ENCODE data around the gene RANBP10. TPM values are rescaled to one million over a fixed set of nuclear protein-coding genes. Genes with fewer than 3 reads are reported as not detected.
"Not testable (repeated sequence)": the region's sequence is repeated elsewhere in the genome, so short reads cannot be mapped to it uniquely, and the experiment has no call there.

The RANBP10 gene
- total RNA-seq, 2 experiments from 2014 or later: 23.2 to 24.3 TPM

- Mint-ChIP-seq H3K9me3 (peaks cover 2% of the 10 kb centered on the region), H3K4me3 (no peak overlapping the region), H3K4me1 (peaks cover 5% of the 10 kb centered on the region), H3K27ac (no peak overlapping the region), H3K27me3 (no peaks in the 10 kb centered on the region), H3K36me3 (ENCODE audit: low read depth) (peaks cover 14% of the 10 kb centered on the region)
- ChIA-PET CTCF (interaction anchor here (1.0 to 1.2 kb wide), 2 partner anchors 22 to 27 kb away, joined by 3 to 5 read pairs; no protein-coding TSS in a partner anchor), POLR2A (no interaction called here)
- no peak for DNase-seq
These were observed 111.7 kb downstream of the RANBP10 start for GRCh38 chr16:67694611-67695010.

- peaks cover 11% of the 10 kb centered on the region for H3K36me3 Mint-ChIP-seq (ENCODE audit: low read depth)
- H3K9me3 Mint-ChIP-seq, DNase-seq, H3K27me3 Mint-ChIP-seq, H3K4me3 Mint-ChIP-seq, H3K27ac Mint-ChIP-seq, H3K4me1 Mint-ChIP-seq: not testable (repeated sequence)
- POLR2A ChIA-PET: interaction anchor here (0.7 kb wide), 1 partner anchor 679 kb away, joined by 3 read pairs; no protein-coding TSS in a partner anchor
- CTCF ChIA-PET: interaction anchor here (1.5 kb wide), 1 partner anchor 123 kb away, joined by 4 read pairs; no protein-coding TSS in a partner anchor
These were observed 112.7 kb downstream of the RANBP10 start for GRCh38 chr16:67693517-67694285.

- H3K4me1 Mint-ChIP-seq: peaks cover 26% of the 10 kb centered on the region
- no peaks in the 10 kb centered on the region for H3K27me3 Mint-ChIP-seq
- DNase-seq: no peak
- H3K4me3 Mint-ChIP-seq: no peak overlapping the region
- ChIA-PET POLR2A (interaction anchor here (1.0 to 1.8 kb wide), 2 partner anchors 13 to 116 kb away, joined by 3 to 4 read pairs; no protein-coding TSS in a partner anchor), CTCF (interaction anchor here (0.7 to 0.8 kb wide), 3 partner anchors 15 to 165 kb away, joined by 3 to 4 read pairs (median 3); no protein-coding TSS in a partner anchor)
- no peaks in the 10 kb centered on the region for H3K9me3 Mint-ChIP-seq
- H3K36me3 Mint-ChIP-seq (ENCODE audit: low read depth): peaks cover 22% of the 10 kb centered on the region
- peak overlapping the region; percentile 85 for H3K27ac Mint-ChIP-seq
These were observed 120.8 kb downstream of the RANBP10 start for GRCh38 chr16:67685388-67686112.

GRCh38 chr16:67683767-67684166, 122.6 kb downstream of the RANBP10 start:
- ChIA-PET POLR2A (interaction anchor here (1.1 to 2.1 kb wide), 2 partner anchors 9 to 36 kb away, joined by 3 to 7 read pairs; partner anchors contain the start of gene GFOD2), CTCF (interaction anchor here (1.1 kb wide), 1 partner anchor 15 kb away, joined by 4 read pairs; no protein-coding TSS in a partner anchor)
- no peak for DNase-seq
- Mint-ChIP-seq H3K27ac (peak overlapping the region; percentile 51), H3K36me3 (ENCODE audit: low read depth) (peaks cover 22% of the 10 kb centered on the region), H3K4me1 (peaks cover 26% of the 10 kb centered on the region), H3K9me3 (no peaks in the 10 kb centered on the region), H3K27me3 (no peaks in the 10 kb centered on the region), H3K4me3 (no peak overlapping the region)

- CTCF ChIA-PET: interaction anchor here (0.7 to 3.3 kb wide), 4 partner anchors 8 to 197 kb away, joined by 3 to 19 read pairs (median 6); no protein-coding TSS in a partner anchor
- no peak overlapping the region for H3K27ac Mint-ChIP-seq
- H3K9me3 Mint-ChIP-seq: no peaks in the 10 kb centered on the region
- no peaks in the 10 kb centered on the region for H3K27me3 Mint-ChIP-seq
- no peak overlapping the region for H3K4me3 Mint-ChIP-seq
- H3K36me3 Mint-ChIP-seq (ENCODE audit: low read depth): peaks cover 18% of the 10 kb centered on the region
- POLR2A ChIA-PET: no interaction called here
- H3K4me1 Mint-ChIP-seq: peaks cover 15% of the 10 kb centered on the region
- DNase-seq: no peak
These were observed 126.1 kb downstream of the RANBP10 start for GRCh38 chr16:67679935-67680897.

GRCh38 chr16:67678354-67679023, 127.9 kb downstream of the RANBP10 start:
- Mint-ChIP-seq H3K27me3 (no peaks in the 10 kb centered on the region), H3K4me3 (no peak overlapping the region), H3K36me3 (ENCODE audit: low read depth) (peaks cover 9% of the 10 kb centered on the region), H3K4me1 (peaks cover 2% of the 10 kb centered on the region), H3K27ac (no peak overlapping the region), H3K9me3 (no peaks in the 10 kb centered on the region)
- CTCF ChIA-PET: interaction anchor here (1.3 to 1.8 kb wide), 2 partner anchors 138 to 158 kb away, joined by 3 to 5 read pairs; no protein-coding TSS in a partner anchor
- no peak for DNase-seq
- POLR2A ChIA-PET: no interaction called here

- Mint-ChIP-seq H3K27ac (no peak overlapping the region), H3K4me3 (no peak overlapping the region), H3K9me3 (no peaks in the 10 kb centered on the region), H3K27me3 (no peaks in the 10 kb centered on the region), H3K36me3 (ENCODE audit: low read depth) (peaks cover 5% of the 10 kb centered on the region), H3K4me1 (no peaks in the 10 kb centered on the region)
- DNase-seq: no peak
- ChIA-PET CTCF (interaction anchor here (1.3 kb wide), 1 partner anchor 139 kb away, joined by 3 read pairs; no protein-coding TSS in a partner anchor), POLR2A (no interaction called here)
These were observed 128.6 kb downstream of the RANBP10 start for GRCh38 chr16:67677712-67678111.

GRCh38 chr16:67676939-67677338, 129.4 kb downstream of the RANBP10 start:
- peaks cover 4% of the 10 kb centered on the region for H3K4me1 Mint-ChIP-seq

GRCh38 chr16:67676516-67676915, 129.8 kb downstream of the RANBP10 start:
- no peaks in the 10 kb centered on the region for H3K27me3 Mint-ChIP-seq
- no peaks in the 10 kb centered on the region for H3K36me3 Mint-ChIP-seq (ENCODE audit: low read depth)
- peaks cover 4% of the 10 kb centered on the region for H3K4me1 Mint-ChIP-seq
- H3K4me3 Mint-ChIP-seq: no peak overlapping the region
- POLR2A ChIA-PET: no interaction called here
- CTCF ChIA-PET: interaction anchor here (0.7 to 1.0 kb wide), 2 partner anchors 129 to 155 kb away, joined by 4 to 5 read pairs; no protein-coding TSS in a partner anchor
- DNase-seq: no peak
- no peaks in the 10 kb centered on the region for H3K9me3 Mint-ChIP-seq
- H3K27ac Mint-ChIP-seq: no peak overlapping the region

More at GRCh38 chr16:67676939-67677338, 129.4 kb downstream of the RANBP10 start:
- Mint-ChIP-seq H3K9me3 (no peaks in the 10 kb centered on the region), H3K27me3 (no peaks in the 10 kb centered on the region), H3K4me3 (no peak overlapping the region), H3K36me3 (ENCODE audit: low read depth) (no peaks in the 10 kb centered on the region), H3K27ac (no peak overlapping the region)
- no peak for DNase-seq
- CTCF ChIA-PET: interaction anchor here (0.7 to 1.0 kb wide), 2 partner anchors 130 to 156 kb away, joined by 4 to 5 read pairs; no protein-coding TSS in a partner anchor
- POLR2A ChIA-PET: no interaction called here

GRCh38 chr16:67675999-67676398, 130.4 kb downstream of the RANBP10 start:
- DNase-seq: no peak
- Mint-ChIP-seq H3K27ac (no peak overlapping the region), H3K4me1 (peaks cover 4% of the 10 kb centered on the region), H3K9me3 (no peaks in the 10 kb centered on the region), H3K27me3 (no peaks in the 10 kb centered on the region), H3K36me3 (ENCODE audit: low read depth) (no peaks in the 10 kb centered on the region), H3K4me3 (no peak overlapping the region)
- ChIA-PET POLR2A (no interaction called here), CTCF (interaction anchor here (1.0 to 1.2 kb wide), 2 partner anchors 129 to 154 kb away, joined by 3 to 4 read pairs; no protein-coding TSS in a partner anchor)

- ChIA-PET POLR2A (no interaction called here), CTCF (interaction anchor here (1.2 kb wide), 1 partner anchor 154 kb away, joined by 3 read pairs; no protein-coding TSS in a partner anchor)
- no peaks in the 10 kb centered on the region for H3K36me3 Mint-ChIP-seq (ENCODE audit: low read depth)
- no peak for DNase-seq
- H3K27me3 Mint-ChIP-seq: no peaks in the 10 kb centered on the region
- H3K4me3 Mint-ChIP-seq: no peak overlapping the region
- H3K27ac Mint-ChIP-seq: no peak overlapping the region
- no peaks in the 10 kb centered on the region for H3K9me3 Mint-ChIP-seq
- peaks cover 4% of the 10 kb centered on the region for H3K4me1 Mint-ChIP-seq
These were observed 130.8 kb downstream of the RANBP10 start for GRCh38 chr16:67675579-67675935.
